Neural cell (in vitro differentiated cells): ENCODE results near the gene TRIM24. TPM values are rescaled to one million over a fixed set of nuclear protein-coding genes. Genes with fewer than 3 reads are reported as not detected.

Experiments used
- H2AFZ ChIP-seq: fragments of 200-600, 300-800 bp; sonication (generic), shearing (Covaris generic); 2 replicates; pipeline ENCODE4 v1.6.0; 2014; ENCODE audit warnings: low read depth, mild to moderate bottlenecking, antibody characterized with exemption, low read length, moderate library complexity
- H3F3A ChIP-seq: fragments of 200-600 bp; shearing (Covaris generic); 2 replicates; pipeline ENCODE4 v1.6.1; 2016; ENCODE audit warnings: mild to moderate bottlenecking, moderate library complexity, mixed read lengths, antibody characterized with exemption, low read length; ENCODE audit not compliant: insufficient read depth, poor library complexity, severe bottlenecking
- H3K27ac ChIP-seq: fragments of 200-600, 300-800 bp; sonication (generic), shearing (Covaris generic); 2 replicates; pipeline ENCODE4 v1.5.1; 2014; ENCODE audit warnings: mild to moderate bottlenecking, low read length, moderate library complexity
- H3K27me3 ChIP-seq: fragments of 300-800, 200-600 bp; sonication (generic), shearing (Covaris generic); 2 replicates; pipeline ENCODE4 v1.6.0; 2014; ENCODE audit warnings: mild to moderate bottlenecking, low read depth, low read length, moderate library complexity; ENCODE audit not compliant: insufficient read depth
- H3K36me3 ChIP-seq: fragments of 300-800, 200-600 bp; sonication (generic), shearing (Covaris generic); 2 replicates; pipeline ENCODE4 v1.5.1; 2014; ENCODE audit warnings: mild to moderate bottlenecking, antibody characterized with exemption, low read length, moderate library complexity; ENCODE audit not compliant: insufficient read depth
- H3K4me2 ChIP-seq: fragments of 300-800, 200-600 bp; sonication (generic), shearing (Covaris generic); 2 replicates; pipeline ENCODE4 v1.6.0; 2014; ENCODE audit warnings: mild to moderate bottlenecking, low read length
- H3K4me3 ChIP-seq: fragments of 300-800, 200-600 bp; sonication (generic), shearing (Covaris generic); 2 replicates; pipeline ENCODE4 v1.5.1; 2014; ENCODE audit warnings: mild to moderate bottlenecking, low read length, moderate library complexity
- H3K79me2 ChIP-seq: fragments of 200-600 bp; shearing (Covaris generic); replicated peaks from 2 replicates; pipeline ENCODE4 v1.6.0; 2014; ENCODE audit warnings: mild to moderate bottlenecking, low read length, moderate library complexity; ENCODE audit not compliant: insufficient read depth
- H3K9ac ChIP-seq: fragments of 300-800, 200-600 bp; sonication (generic), shearing (Covaris generic); 2 replicates; pipeline ENCODE4 v1.6.1; 2016; ENCODE audit warnings: mild to moderate bottlenecking, low read length, mixed read lengths
- H3K9me2 ChIP-seq: fragments of 200-600 bp; shearing (Covaris generic); 2 replicates; pipeline ENCODE4 v1.6.1; 2016; ENCODE audit warnings: mild to moderate bottlenecking, low read length, mixed read lengths; ENCODE audit not compliant: insufficient read depth
- H3K9me3 ChIP-seq: fragments of 200-600, 300-800 bp; sonication (generic), shearing (Covaris generic); 2 replicates; pipeline ENCODE4 v1.6.1; 2016; ENCODE audit warnings: mild to moderate bottlenecking, mixed run types, low read length, moderate library complexity, mixed read lengths
- H4K20me1 ChIP-seq: fragments of 200-600 bp; shearing (Covaris generic); 2 replicates; pipeline ENCODE4 v1.6.1; 2016; ENCODE audit warnings: mild to moderate bottlenecking, mixed run types; ENCODE audit not compliant: insufficient read depth
- CTCF ChIP-seq: fragments of 450-650 bp; IDR thresholded peaks from 2 replicates; pipeline ENCODE4 v1.5.1; 2014; ENCODE audit warnings: antibody characterized with exemption, mild to moderate bottlenecking, moderate library complexity; ENCODE audit not compliant: poor library complexity, severe bottlenecking
- EP300 ChIP-seq: fragments of 450-650 bp; conservative IDR thresholded peaks from 2 replicates; pipeline ENCODE4 v1.6.1; 2014; ENCODE audit warnings: antibody characterized with exemption, mild to moderate bottlenecking, moderate library complexity; ENCODE audit not compliant: poor library complexity, severe bottlenecking
- EZH2 ChIP-seq: fragments of 200-600, 300-800 bp; shearing (Covaris generic), sonication (generic); IDR thresholded peaks from 2 replicates; pipeline ENCODE4 v1.6.1; 2014; ENCODE audit warnings: antibody characterized with exemption, low read length, borderline replicate concordance, mild to moderate bottlenecking; ENCODE audit not compliant: insufficient read depth, poor library complexity, severe bottlenecking
- MXI1 ChIP-seq: fragments of 450-650 bp; conservative IDR thresholded peaks from 2 replicates; pipeline ENCODE4 v1.6.1; 2014; ENCODE audit warnings: antibody characterized with exemption, mild to moderate bottlenecking; ENCODE audit not compliant: poor library complexity, severe bottlenecking
- POLR2AphosphoS5 ChIP-seq: IDR thresholded peaks from 2 replicates; pipeline ENCODE4 v1.6.1; 2012
- RAD21 ChIP-seq: fragments of 450-650 bp; conservative IDR thresholded peaks from 2 replicates; pipeline ENCODE4 v1.6.1; 2014; ENCODE audit warnings: antibody characterized with exemption, mild to moderate bottlenecking, moderate library complexity
- REST ChIP-seq: IDR thresholded peaks from 2 replicates; pipeline ENCODE4 v1.6.1; 2012; ENCODE audit warnings: borderline replicate concordance
- SMC3 ChIP-seq: fragments of 450-650 bp; conservative IDR thresholded peaks from 2 replicates; pipeline ENCODE4 v1.6.1; 2014; ENCODE audit warnings: antibody characterized with exemption, mild to moderate bottlenecking, moderate library complexity; ENCODE audit not compliant: poor library complexity
- TAF1 ChIP-seq: IDR thresholded peaks from 2 replicates; pipeline ENCODE4 v1.6.1; 2012; ENCODE audit warnings: low read depth
- polyA plus RNA-seq: library from polyadenylated mRNA; depleted of rRNA; stranded (reverse); fragments of >200 nt; gene quantifications from 2 replicates; pipeline ENCODE4 v1.2.3, GENCODE V29; 2014

TRIM24 gene
- polyA plus RNA-seq, 1 donor from 2014 or later, result 47.1 TPM

DNA sequence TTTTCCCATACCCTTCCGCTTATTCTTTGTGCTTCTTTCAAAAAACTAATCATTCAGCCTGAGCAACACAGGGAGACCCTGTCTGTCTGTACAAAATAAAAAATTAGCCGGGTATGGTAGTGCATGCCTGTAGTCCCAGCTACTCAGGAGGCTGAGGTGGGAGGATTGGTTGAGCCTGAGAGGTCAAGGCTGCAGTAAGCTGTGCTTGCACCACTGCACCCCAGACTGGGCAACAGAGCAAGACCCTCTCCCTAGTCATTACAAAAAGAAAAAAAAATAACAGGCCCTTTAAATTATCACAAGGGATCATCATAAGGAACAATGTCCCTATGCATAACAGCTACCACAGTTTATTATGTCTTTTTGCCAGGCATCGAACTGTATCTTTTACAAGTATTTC is 119.6 kb downstream of the TRIM24 start:
- Histone ChIP-seq H3K79me2 (no peaks in the 10 kb centered on the region), H3K4me2 (no peak overlapping the region), H3K9me3 (no peaks in the 10 kb centered on the region), H3K9me2 (no peaks in the 10 kb centered on the region), H2AFZ (no peak overlapping the region), H4K20me1 (no peaks in the 10 kb centered on the region), H3K36me3 (peaks cover 26% of the 10 kb centered on the region), H3K27ac (no peak overlapping the region), H3K9ac (no peak overlapping the region), H3K4me3 (no peak overlapping the region), H3F3A (no peaks in the 10 kb centered on the region), H3K27me3 (no peaks in the 10 kb centered on the region)
- TF ChIP-seq POLR2AphosphoS5, result no peak
- TF ChIP-seq MXI1, result no peak
- no peak for TF ChIP-seq TAF1
- no peak for TF ChIP-seq CTCF
- no peak for TF ChIP-seq RAD21
- TF ChIP-seq REST, result no peak
- no peak for TF ChIP-seq EP300
- TF ChIP-seq EZH2, result no peak
- no peak for TF ChIP-seq SMC3

- H3K9ac ChIP-seq, result no peak overlapping the region
- no peaks in the 10 kb centered on the region for H3K9me2 ChIP-seq
- no peak overlapping the region for H2AFZ ChIP-seq
- H3K79me2 ChIP-seq, result no peaks in the 10 kb centered on the region
- H3K9me3 ChIP-seq, result no peaks in the 10 kb centered on the region
- H3K4me3 ChIP-seq, result no peak overlapping the region
- no peaks in the 10 kb centered on the region for H3K27me3 ChIP-seq
- H3K36me3 ChIP-seq, result peaks cover 33% of the 10 kb centered on the region
- no peaks in the 10 kb centered on the region for H4K20me1 ChIP-seq
- no peaks in the 10 kb centered on the region for H3F3A ChIP-seq
- H3K27ac ChIP-seq, result no peak overlapping the region
- TF ChIP-seq EP300 (no peak), CTCF (no peak), EZH2 (no peak), MXI1 (no peak), POLR2AphosphoS5 (no peak), REST (no peak), SMC3 (no peak), TAF1 (no peak), RAD21 (no peak)
- no peak overlapping the region for H3K4me2 ChIP-seq
Observed at GRCh38 chr7:138581065-138581464, 121.0 kb downstream of the TRIM24 start.
